ENCODE data around the gene LEMD2. TPM values are rescaled to one million over a fixed set of nuclear protein-coding genes. Genes with fewer than 3 reads are reported as not detected.

LEMD2 gene
- total RNA-seq, 2 experiments from 2014 or later: 45.6 to 48.1 TPM

DNA sequence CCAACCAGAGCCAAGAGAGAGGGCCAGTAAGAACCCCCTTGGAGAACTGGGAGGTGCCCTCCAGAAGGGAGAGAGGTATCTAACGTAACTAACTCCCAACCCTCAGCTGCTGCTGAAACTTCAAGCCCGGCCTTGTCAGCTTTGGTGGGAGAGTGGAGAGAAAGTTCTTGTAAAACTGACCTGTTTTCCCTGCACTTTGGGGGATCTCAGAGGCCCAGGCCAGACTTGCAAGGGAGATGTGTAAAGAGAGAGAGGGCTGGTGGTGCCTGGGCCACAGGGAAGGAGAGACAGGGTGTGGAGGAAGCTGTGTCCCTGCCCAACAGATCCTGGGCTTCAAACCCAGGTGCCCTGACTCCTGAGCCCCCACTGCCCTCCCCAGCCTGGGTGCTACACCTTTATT, 24.9 kb downstream of the LEMD2 start:
- ChIA-PET CTCF (no interaction called here), POLR2A (interaction anchor here (0.6 kb wide), 1 partner anchor 290 kb away, joined by 3 read pairs; no protein-coding TSS in a partner anchor)

DNA sequence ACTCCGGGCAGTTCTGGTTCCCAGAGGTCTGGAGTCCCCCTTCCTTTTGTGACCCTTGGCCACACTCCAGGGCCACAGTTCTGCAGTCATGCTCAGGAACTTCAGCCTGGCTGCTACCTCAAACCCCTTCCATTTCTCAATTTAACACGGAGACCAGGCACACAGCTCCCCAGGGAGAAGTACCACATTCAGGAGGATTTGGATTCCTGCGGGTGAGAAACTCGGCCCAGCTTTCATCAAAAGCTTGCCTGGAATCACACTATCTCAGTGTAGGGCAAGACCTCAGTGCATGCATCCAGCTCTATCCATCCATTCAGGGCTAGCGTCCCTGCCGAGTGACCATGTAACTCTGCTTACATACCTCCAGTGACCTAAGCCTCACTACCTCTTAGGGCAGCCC, 25.4 kb downstream of the LEMD2 start:
- ChIA-PET CTCF (no interaction called here), POLR2A (interaction anchor here (0.6 kb wide), 1 partner anchor 291 kb away, joined by 3 read pairs; no protein-coding TSS in a partner anchor)

DNA sequence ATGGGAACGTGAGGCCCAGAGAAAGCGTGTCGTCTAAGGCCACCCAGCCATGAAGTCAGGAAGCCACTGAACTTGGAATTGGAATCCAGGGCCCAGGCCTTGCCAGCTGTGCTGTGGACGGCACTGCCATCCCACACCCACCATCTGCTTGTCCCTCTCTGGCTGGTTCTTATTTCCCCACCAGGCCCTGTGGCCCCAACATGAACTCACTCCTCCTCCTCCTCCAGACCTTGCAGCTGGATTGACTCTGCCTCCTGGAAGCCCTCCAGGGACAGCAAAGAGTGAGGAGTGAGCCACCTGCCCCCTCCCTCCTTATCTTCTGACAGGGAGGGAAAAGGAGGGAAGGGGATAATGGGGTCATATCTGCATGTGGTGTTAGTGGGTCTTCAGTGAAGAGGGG, 26.2 kb downstream of the LEMD2 start:
- ChIA-PET POLR2A (no interaction called here), CTCF (interaction anchor here (0.7 to 2.8 kb wide), 2 partner anchors 8 to 49 kb away, joined by 3 to 9 read pairs; no protein-coding TSS in a partner anchor)

DNA sequence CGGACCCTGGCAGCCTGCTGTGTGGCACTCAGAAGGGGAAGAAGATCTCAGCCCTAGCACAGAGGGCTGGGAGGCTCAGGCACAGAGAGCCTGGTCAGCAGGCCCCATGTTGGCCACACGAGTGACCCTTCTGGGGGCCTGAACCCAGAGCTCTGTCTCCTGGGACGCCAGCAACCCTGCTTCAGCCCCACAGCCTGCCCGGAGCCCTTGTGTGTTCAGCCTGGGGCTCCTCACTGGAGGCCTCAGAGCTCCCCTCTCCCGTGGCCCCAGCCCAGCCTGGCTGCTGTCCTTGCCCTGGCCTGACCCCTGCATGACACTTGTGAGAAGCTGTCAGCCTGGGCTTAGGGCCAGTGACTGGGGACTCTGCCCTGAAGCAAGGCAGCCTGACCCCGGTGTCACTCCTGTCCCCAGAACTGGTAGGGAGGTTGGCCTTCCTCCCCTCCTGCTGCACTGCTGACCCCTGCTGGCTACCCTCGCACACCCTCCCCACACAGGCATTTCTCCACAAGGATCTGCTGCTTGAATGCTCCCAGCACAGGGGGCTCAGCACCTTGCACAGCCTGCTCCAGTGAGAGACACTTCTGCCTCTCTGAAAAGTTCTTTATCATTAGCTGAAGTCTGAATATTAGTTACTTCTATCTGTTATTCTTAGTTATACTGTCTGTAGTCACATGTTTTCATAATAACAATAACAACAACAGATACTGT, 26.9 kb downstream of the LEMD2 start:
- CTCF ChIA-PET: interaction anchor here (0.7 to 2.8 kb wide), 4 partner anchors 9 to 62 kb away, joined by 3 to 9 read pairs (median 4); partner anchors contain the start of gene UQCC2
- POLR2A ChIA-PET: no interaction called here

DNA sequence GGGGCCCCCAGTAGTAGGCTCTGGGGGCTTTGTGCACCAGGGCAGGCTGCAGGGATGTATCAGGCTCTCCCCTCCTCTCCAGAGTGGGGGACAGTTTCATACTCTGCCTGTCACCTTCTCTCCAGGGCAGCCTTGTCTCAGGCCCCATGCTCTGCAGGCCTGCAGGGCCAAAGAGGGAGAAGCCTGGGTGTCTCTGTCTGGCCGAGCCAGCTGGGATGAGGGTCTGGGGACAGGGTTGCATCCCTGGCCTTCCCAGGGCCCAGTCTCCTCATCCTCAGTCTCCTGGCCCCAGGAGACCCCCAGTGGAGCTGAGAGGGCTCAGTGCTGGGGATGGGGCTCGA, 27.4 kb downstream of the LEMD2 start:
- POLR2A ChIA-PET: no interaction called here
- CTCF ChIA-PET: interaction anchor here (1.0 to 2.8 kb wide), 3 partner anchors 9 to 62 kb away, joined by 3 to 9 read pairs (median 4); partner anchors contain the start of gene UQCC2

GRCh38 chr6:33759887-33760629, 28.9 kb downstream of the LEMD2 start:
- CTCF ChIA-PET: interaction anchor here (1.0 to 2.8 kb wide), 3 partner anchors 9 to 16 kb away, joined by 3 to 9 read pairs (median 4); no protein-coding TSS in a partner anchor

DNA sequence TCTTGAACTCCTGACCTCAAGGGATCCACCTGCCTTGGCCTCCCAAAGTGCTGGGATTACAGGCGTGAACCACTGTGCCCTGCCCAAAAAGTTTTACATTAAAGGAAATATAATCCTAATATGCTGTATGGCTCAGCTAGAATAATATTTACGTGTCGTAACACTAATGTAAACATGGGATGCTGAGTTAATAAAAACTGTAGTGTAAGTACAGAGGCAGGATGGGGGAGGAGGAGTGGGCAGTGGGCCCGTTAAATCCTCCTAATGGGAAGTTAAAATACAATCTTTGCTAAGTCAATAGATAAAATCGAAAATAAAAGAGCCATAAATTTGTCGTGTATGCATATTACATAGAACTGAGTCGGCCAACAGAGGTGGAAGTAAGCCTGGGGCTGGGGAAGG, 30.1 kb downstream of the LEMD2 start:
- CTCF ChIA-PET: interaction anchor here (1.0 kb wide), 1 partner anchor 11 kb away, joined by 3 read pairs; no protein-coding TSS in a partner anchor
- POLR2A ChIA-PET: no interaction called here

More at GRCh38 chr6:33759887-33760629, 28.9 kb downstream of the LEMD2 start:
- POLR2A ChIA-PET: interaction anchor here (0.7 kb wide), 1 partner anchor 185 kb away, joined by 3 read pairs; no protein-coding TSS in a partner anchor

DNA sequence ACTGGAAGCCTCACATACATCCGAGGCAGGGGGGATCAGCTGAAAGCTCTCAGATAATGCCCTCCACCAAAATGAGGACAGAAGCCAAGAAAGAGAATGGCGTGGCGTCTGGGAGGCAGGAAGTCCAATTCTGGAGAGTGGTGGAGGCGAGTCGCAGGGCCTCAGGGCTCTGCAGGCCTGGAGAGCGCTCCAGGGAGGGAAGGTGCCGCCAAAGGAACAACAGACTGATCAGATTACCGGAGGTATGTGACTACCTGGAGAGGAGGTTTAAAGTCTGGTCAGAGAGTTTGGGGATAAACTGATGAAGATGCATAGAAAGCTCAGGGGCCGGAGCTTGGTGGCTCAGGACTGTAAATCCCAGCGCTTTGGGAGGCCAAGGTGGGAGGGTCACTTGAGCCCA, 31.0 kb downstream of the LEMD2 start:
- ChIA-PET CTCF (interaction anchor here (1.6 kb wide), 1 partner anchor 14 kb away, joined by 4 read pairs; no protein-coding TSS in a partner anchor), POLR2A (no interaction called here)

- POLR2A ChIA-PET: no interaction called here
- CTCF ChIA-PET: interaction anchor here (1.6 kb wide), 1 partner anchor 15 kb away, joined by 4 read pairs; no protein-coding TSS in a partner anchor
Observed at GRCh38 chr6:33757113-33757512, 31.8 kb downstream of the LEMD2 start.

DNA sequence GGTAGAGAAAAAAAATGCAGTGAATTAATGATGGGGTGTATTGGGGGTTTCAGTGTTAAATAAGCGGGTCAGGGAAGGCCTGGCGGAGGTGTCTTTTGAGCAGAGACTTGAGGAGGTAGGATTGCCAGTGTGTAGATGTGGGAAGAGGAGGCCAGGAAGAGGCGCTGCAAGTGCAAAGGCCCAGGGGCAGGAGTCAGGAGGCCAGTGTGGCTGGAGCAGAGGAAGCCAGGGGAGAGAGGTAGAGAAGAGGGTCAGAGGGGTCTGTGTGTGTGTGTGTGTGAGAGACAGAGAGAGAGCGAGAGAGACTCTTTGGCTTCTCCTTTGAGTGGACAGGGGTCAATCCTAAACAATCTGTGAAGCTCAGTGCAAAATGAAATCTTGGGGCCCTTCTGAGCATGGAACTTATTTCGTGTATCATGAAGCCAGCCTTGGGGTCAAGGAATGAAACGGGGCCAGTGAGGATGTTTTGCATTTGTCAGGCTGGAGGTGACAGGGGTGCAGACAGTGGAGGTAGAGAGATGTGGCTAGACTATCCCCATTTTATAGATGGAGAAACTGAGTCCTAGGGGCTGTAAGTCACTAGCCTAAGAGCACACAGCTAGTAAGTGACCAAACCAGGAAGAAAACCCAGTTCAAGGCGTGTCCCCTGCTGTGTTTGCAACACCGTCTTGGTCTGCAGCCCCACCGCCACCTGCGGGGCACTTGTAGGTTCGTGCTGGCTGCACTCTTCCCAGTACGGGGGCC, 32.5 kb downstream of the LEMD2 start:
- ChIA-PET POLR2A (interaction anchor here (0.6 kb wide), 1 partner anchor 30 kb away, joined by 3 read pairs; no protein-coding TSS in a partner anchor), CTCF (interaction anchor here (1.6 kb wide), 1 partner anchor 16 kb away, joined by 4 read pairs; no protein-coding TSS in a partner anchor)

GRCh38 chr6:33755070-33755869, 33.7 kb downstream of the LEMD2 start:
- POLR2A ChIA-PET: no interaction called here
- CTCF ChIA-PET: no interaction called here

GRCh38 chr6:33754222-33754621, 34.7 kb downstream of the LEMD2 start:
- CTCF ChIA-PET: interaction anchor here (1.1 kb wide), 1 partner anchor 10 kb away, joined by 4 read pairs; no protein-coding TSS in a partner anchor
- POLR2A ChIA-PET: no interaction called here

GRCh38 chr6:33752646-33753015, 36.3 kb downstream of the LEMD2 start:
- CTCF ChIA-PET: no interaction called here
- POLR2A ChIA-PET: no interaction called here

- ChIA-PET POLR2A (no interaction called here), CTCF (interaction anchor here (1.0 to 1.8 kb wide), 2 partner anchors 9 to 17 kb away, joined by 3 to 4 read pairs; no protein-coding TSS in a partner anchor)
Observed at GRCh38 chr6:33751771-33752645, 36.9 kb downstream of the LEMD2 start.

DNA sequence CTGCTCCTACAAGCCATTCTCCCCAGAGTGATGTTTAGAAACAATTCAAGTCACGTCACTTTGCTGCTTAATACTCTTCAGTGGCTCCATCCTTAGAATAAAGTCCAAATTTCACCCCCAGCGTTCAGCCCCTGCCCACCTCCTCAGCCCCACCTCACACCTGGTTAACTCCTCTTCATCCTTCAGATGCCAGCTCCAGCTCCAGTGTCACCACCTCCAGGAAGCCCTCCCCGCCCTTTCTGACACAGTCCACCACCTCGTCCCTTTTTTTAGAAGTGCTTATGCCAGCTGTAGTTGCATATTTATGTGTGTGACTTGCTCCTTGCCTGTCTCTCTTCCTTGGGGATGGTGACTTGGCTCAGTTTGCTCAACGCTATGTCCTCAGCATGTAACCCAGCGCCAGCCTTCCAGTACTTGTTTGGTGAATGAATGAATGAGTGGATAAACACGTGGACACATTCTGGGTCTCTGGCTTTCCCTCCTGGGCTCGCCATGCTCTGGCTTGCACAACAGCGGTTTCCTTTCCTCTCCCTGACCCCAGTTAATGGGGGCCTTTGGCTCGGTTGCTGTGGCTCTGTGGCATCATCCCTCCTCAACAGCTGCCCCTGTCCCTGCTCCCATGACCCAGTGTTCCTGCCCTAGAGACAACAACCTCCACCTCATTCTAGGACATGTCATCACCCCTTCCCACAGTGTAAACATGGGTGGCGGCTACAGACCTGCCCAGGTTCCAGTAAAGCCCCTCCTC, 38.5 kb downstream of the LEMD2 start:
- CTCF ChIA-PET: interaction anchor here (0.8 to 1.8 kb wide), 6 partner anchors 10 to 277 kb away, joined by 3 to 4 read pairs (median 3); no protein-coding TSS in a partner anchor

GRCh38 chr6:33749401-33749800, 39.5 kb downstream of the LEMD2 start:
- POLR2A ChIA-PET: no interaction called here
- CTCF ChIA-PET: interaction anchor here (1.0 to 1.2 kb wide), 2 partner anchors 9 to 20 kb away, joined by 3 read pairs; no protein-coding TSS in a partner anchor

More for the DNA sequence above, 38.5 kb downstream of the LEMD2 start:
- POLR2A ChIA-PET: no interaction called here

DNA sequence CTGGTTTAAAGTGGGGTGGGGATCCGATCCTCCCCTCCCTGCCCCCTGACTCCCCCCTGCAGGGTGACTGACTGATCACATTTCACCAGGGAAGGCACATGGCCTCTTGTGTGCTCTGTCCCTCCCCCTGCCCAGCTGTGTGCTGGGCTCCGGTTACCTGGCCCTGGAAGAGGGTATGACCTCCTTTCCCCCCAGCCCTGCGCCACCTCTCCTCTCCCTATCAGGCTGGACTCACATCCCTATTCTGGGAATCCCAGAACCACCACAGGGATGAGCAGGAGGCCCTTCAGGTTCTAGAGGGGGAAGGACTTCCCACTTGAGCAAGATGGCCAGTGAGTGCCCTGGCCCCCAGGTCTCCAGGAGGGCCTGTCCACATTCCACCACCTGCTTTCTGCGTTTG, 40.1 kb downstream of the LEMD2 start:
- ChIA-PET CTCF (no interaction called here), POLR2A (no interaction called here)

Measured in activated CD8-positive, alpha-beta memory T cell treated with anti-CD3 and anti-CD28 coated beads for 36 hours (primary cell).